ENCODE results near the gene TTYH3. TPM values are rescaled to one million over a fixed set of nuclear protein-coding genes. Genes with fewer than 3 reads are reported as not detected.

Gene TTYH3
- total RNA-seq, 2 experiments from 2014 or later: 23.8 to 63.6 TPM

DNA sequence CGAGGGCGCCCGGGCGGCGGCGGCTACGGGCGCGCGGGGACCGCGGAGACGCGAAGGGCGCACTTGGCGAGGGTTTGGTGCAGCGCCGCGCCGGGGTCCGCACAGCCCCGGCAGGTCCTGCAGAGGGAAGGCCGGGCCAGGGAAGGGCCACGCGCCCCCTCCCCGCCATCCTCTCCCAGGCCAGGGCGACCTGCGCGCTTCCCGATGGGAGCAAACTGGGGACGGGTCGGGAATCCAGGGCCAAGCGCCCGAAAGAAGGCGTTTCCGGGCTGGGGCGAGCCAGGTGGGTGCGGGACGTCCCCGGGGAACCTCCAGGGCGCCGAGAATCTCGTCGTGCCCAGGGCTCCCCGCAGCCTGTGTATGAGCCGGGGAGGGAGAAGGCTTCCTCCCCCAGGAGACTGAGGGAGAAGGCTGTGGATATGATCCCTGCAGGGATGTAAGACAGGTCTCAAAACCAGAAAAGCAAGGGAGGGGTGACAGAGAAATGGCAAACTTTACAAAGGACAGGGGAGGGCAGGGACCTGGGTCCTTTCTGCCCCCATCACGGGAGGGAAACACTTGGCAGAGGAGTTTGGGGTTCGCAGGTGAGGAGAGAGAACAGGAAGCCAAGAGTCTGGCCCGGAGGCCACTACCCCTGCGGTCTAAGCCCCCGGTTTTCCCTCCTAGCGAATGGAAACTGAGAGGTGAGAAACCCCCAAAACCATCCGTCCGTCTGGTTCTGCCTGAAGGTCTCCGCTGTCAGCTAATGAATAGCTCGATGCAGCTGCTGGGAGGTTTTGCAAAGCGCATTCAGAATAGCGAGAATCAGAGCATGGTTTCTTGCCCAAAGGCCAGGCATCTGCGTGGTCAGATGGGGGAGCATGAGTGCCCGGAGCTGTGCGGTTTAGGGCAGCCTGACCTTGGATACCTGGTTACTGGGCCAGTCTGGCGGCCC lies 56.9 kb downstream of the TTYH3 start:
- intact Hi-C loops (cut with micrococcal nuclease; ENCODE audit: unreplicated experiment): no loop called here
- no peak overlapping the region for H3K27ac ChIP-seq (ENCODE audit: low read depth, low read length, poor library complexity, severe bottlenecking)
- no peak for DNase-seq (ENCODE audit: low spot score)
- POLR2A ChIA-PET: interaction anchor here (1.1 kb wide), 1 partner anchor 10 kb away, joined by 3 read pairs; no protein-coding TSS in a partner anchor
- no TSS peak for BruUV-seq (replicated peaks)
- no peaks in the 10 kb centered on the region for H3K36me3 ChIP-seq (ENCODE audit: insufficient read depth, low read length)
- H3K9me3 ChIP-seq (ENCODE audit: low read length): no peaks in the 10 kb centered on the region
- H4K20me1 ChIP-seq (ENCODE audit: insufficient read depth, low read length): no peaks in the 10 kb centered on the region
- H3K4me2 ChIP-seq (ENCODE audit: low read length): no peak overlapping the region
- H2AFZ ChIP-seq (ENCODE audit: low read length): no peak overlapping the region
- no peaks in the 10 kb centered on the region for H3K4me1 ChIP-seq (ENCODE audit: insufficient read depth, low read length, poor library complexity, severe bottlenecking)
- no peaks in the 10 kb centered on the region for H3K9me2 ChIP-seq (ENCODE audit: insufficient read depth, low read length)
- H3K79me2 ChIP-seq (ENCODE audit: insufficient read depth, low read depth, low read length): no peaks in the 10 kb centered on the region
- no peak overlapping the region for H3K4me3 ChIP-seq (ENCODE audit: low read depth, low read length, poor library complexity, severe bottlenecking)
- CTCF ChIA-PET (ENCODE audit: unreplicated experiment): no interaction called here
- no peak for TF ChIP-seq EZH2phosphoT487 (IDR thresholded peaks at IDR 0.05; ENCODE audit: borderline replicate concordance, low read depth, low read length)
- no peak for TF ChIP-seq CTCF (conservative IDR thresholded peaks at IDR 0.05; ENCODE audit: low read length)

- TF ChIP-seq EZH2phosphoT487 (IDR thresholded peaks at IDR 0.05; ENCODE audit: borderline replicate concordance, low read depth, low read length) (no peak), CTCF (conservative IDR thresholded peaks at IDR 0.05; ENCODE audit: low read length) (no peak)
- intact Hi-C loops (cut with micrococcal nuclease; ENCODE audit: unreplicated experiment): no loop called here
- Histone ChIP-seq H3K36me3 (ENCODE audit: insufficient read depth, low read length) (no peaks in the 10 kb centered on the region), H3K4me1 (ENCODE audit: insufficient read depth, low read length, poor library complexity, severe bottlenecking) (no peaks in the 10 kb centered on the region), H3K9me3 (ENCODE audit: low read length) (no peaks in the 10 kb centered on the region), H3K4me2 (ENCODE audit: low read length) (no peak overlapping the region), H3K9me2 (ENCODE audit: insufficient read depth, low read length) (no peaks in the 10 kb centered on the region), H3K27ac (ENCODE audit: low read depth, low read length, poor library complexity, severe bottlenecking) (no peak overlapping the region), H4K20me1 (ENCODE audit: insufficient read depth, low read length) (no peaks in the 10 kb centered on the region), H3K79me2 (ENCODE audit: insufficient read depth, low read depth, low read length) (no peaks in the 10 kb centered on the region), H3K4me3 (ENCODE audit: low read depth, low read length, poor library complexity, severe bottlenecking) (no peak overlapping the region), H2AFZ (ENCODE audit: low read length) (no peak overlapping the region)
- CTCF ChIA-PET (ENCODE audit: unreplicated experiment): interaction anchor here (1.3 kb wide), 1 partner anchor 20 kb away, joined by 3 read pairs; no protein-coding TSS in a partner anchor
- no TSS peak for BruUV-seq (replicated peaks)
- no peak for DNase-seq (ENCODE audit: low spot score)
- POLR2A ChIA-PET: interaction anchor here (1.0 to 1.1 kb wide), 2 partner anchors 9 to 12 kb away, joined by 3 read pairs; no protein-coding TSS in a partner anchor
Observed at GRCh38 chr7:2689343-2689847, 57.6 kb downstream of the TTYH3 start.

All from OCI-LY7 (cell line).